GM12872 (cell line): Measurements from ENCODE around the gene JPH4.

ENCODE experiments used
- TF ChIP-seq, protein P1 (sequence below): IDR thresholded peaks from 3 replicates; pipeline ENCODE4 v1.5.1; 2011; ENCODE audit warnings: low read depth, mild to moderate bottlenecking, low read length, moderate library complexity; ENCODE audit not compliant: insufficient read depth

The JPH4 gene

DNA sequence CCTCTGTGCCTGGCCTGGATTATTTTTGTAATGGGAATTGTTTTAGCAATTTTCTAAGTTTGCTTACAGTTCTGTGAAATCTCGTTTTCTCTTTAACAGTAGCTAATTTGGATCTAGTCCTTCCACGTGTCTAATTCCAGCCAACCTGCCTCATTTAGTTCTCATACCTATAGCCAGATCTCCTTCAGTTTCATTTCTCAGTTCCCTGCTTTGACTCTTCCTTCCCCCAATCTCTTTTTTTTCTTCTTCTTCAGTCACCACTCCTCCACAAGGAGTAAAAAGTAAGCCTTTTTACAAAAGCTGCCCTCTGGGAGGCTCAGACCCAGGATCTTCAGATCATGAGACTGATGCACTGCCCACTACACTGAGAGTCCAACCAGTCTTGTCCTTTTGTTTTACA lies 21.1 kb downstream of the JPH4 start:
- TF ChIP-seq, protein P1, sequence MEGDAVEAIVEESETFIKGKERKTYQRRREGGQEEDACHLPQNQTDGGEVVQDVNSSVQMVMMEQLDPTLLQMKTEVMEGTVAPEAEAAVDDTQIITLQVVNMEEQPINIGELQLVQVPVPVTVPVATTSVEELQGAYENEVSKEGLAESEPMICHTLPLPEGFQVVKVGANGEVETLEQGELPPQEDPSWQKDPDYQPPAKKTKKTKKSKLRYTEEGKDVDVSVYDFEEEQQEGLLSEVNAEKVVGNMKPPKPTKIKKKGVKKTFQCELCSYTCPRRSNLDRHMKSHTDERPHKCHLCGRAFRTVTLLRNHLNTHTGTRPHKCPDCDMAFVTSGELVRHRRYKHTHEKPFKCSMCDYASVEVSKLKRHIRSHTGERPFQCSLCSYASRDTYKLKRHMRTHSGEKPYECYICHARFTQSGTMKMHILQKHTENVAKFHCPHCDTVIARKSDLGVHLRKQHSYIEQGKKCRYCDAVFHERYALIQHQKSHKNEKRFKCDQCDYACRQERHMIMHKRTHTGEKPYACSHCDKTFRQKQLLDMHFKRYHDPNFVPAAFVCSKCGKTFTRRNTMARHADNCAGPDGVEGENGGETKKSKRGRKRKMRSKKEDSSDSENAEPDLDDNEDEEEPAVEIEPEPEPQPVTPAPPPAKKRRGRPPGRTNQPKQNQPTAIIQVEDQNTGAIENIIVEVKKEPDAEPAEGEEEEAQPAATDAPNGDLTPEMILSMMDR: no peak

DNA sequence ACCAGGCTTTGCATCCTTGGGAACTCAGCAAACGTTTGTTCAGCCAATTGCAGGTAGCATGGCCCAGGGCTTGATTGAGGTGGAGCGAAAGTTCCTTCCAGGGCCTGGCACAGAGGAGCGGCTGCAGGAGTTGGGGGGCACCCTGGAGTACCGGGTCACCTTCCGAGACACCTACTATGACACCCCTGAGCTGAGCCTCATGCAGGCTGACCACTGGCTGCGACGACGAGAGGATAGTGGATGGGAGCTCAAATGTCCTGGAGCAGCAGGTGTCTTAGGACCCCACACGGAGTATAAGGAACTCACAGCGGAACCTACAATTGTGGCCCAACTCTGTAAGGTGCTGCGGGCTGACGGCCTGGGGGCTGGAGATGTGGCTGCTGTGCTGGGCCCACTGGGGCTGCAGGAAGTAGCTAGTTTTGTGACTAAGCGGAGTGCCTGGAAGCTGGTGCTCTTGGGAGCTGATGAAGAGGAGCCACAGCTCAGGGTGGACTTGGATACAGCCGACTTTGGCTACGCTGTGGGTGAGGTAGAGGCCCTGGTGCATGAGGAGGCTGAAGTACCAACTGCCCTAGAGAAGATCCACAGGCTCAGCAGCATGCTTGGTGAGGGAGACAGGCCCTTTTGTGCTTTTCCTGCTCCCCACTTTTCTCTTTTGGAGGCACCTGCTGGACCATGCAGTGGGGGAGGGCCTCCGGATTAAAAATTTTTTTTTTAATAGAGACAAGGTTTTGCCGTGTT lies 21.7 kb downstream of the JPH4 start:
- TF ChIP-seq, protein P1: no peak

DNA sequence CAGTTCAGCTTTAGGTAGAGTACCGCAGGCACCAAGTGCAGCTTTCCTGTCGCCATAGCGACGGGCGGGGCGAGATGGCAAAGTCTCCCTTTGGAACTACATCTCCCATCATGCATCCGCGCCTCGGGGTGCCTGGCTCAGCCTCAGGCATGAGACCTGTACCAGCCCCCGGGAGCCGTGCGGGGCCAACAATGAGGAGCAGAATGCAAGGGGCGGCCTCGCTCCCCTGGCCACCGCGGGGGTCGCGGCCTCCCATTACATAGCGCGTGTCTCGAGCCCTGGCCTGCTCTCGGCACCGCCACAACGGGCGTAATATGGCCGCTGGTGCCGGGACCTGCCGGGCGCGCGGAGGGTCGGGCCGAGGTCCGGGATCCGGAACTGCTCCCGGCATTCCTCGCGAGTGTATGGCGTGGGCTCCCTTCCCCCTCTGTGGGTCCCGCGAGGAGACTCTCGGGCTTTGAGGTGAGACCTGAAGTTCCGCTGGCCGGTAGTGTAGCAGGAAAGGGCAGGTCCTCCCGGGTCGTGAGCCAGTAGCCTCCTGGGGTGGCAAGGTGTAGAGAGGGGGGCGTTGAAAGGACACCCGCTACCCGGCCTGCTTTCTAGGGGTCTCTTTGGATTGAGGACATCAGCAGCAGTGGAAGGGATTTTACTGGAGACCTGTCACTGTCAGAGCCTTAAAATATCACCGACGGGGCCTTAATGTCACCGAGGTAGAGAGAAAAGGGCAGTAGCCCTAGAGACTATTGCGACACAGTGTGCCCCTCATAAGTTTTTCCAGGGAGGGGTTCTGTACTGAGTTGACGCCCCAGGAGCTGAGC lies 22.5 kb downstream of the JPH4 start, which contains the start of gene THTPA:
THTPA (plus strand) TSS at position 390 of the 818 bp plus-strand sequence. CDS start 487 bp downstream, outside the sequence.
- TF ChIP-seq, protein P1: no peak

DNA sequence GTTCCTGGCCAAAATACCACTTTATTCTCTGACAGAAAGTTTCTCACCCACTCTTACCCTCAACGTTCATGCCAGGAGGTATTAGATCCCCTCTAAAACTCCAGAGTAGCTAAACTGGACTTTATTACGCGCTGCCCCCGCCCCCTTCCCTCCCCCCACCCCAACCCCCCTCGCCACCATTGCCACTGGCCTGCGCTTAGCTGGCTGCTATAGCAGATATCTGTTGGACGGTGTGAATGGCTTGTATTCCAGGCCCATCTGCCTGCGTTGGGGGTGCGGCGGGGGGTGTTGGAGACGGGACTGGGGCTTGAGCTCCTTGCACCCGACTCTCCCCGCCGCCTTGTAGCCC lies 23.1 kb downstream of the JPH4 start:
- TF ChIP-seq, protein P1: no peak

DNA sequence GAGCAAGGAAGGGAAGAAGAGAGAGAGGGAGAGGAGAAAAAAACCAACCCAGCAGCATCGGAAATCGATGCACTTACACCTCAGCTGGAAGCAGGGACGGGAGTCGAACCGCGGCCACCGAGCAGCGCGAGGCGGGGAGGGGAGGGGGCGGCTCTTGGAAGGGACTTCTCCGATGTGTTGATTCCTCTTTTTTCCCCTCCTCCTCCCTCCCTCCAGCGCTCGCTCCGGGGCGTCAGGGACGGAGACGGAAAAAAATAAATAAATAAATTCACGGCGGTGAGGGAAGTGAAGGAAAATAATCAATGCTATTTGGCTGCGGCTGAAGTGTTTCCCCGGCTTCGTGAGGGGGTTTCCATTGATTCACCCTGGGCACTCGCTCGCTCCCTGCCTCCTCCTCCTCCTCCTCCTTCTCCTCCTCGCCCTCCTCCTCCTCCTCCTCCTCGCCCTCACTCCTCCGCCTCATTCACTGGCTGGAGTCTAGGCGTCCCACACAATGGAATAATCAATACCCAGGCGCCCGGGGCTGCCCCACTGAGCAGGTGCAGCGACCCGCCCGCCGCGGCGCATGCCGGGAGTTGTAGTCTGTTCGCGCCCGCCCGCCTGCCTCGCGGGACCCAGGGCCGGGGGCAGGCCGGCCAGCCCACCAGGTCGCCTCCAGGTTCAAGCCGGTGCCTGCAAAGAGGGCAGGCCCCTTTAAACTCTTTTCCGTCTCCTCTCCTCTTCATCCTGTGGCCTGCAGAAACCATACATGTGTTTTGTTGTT lies 27.1 kb downstream of the JPH4 start, which contains the start of gene ZFHX2:
ZFHX2 (minus strand) TSS at position 500 of the 763 bp plus-strand sequence. CDS start 16,440 bp downstream, outside the sequence.
- TF ChIP-seq, protein P1: no peak

DNA sequence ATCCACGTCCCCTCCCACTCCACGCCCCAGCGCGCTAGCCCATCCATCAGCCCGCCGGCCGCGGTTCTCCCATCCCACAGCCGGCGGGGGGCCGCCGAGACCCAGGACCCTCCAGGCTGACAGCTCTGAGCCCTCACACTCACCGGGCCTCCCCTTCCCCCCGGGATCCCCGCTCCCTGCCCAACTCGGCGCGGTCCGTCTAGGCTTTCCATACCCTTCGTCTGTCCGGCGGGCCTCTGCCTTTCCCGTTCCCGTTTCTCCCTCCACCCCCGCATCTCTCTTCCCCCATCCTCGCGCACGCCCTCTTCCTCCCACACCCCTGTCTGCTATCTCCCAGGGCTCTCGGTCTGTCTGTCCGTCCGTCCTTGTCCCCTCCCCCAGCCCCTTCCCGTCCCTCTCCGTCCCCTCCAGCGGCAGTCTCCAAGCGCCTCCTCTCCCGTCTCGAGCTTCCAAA lies 27.8 kb downstream of the JPH4 start:
- TF ChIP-seq, protein P1: no peak

DNA sequence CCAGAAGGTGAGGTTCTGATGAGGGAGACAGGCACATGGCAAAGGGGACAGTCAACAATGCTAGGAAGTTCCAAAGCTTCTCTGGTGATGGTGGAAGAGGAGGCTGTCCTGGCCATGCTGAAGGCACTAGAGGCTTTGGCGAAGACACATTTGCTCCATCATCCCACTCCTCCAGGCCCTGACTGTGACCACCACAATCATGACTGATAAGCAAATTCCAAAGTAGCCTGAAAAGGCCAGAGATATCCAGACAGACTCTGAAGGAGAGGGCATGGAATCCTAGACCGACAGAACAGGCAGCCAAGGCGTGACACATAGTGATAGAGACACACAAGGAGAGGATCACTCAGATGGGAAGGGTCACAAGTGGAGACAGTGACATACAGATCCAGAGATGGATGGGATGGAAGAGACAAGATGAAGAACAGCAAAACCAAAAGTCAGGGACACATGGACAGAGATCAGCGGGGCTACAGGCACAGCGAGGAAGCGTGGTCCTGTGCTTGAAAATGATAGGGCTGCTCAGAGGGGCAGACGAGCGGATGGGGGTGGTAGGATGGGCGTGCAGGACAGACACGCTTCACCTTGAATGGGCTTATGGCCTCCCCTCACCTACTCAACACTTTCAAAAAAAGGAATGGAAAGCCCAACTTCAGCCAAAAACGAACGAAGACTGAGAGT lies 28.3 kb downstream of the JPH4 start:
- TF ChIP-seq, protein P1: no peak
